ENCODE results near the gene EXD3. TPM values are rescaled to one million over a fixed set of nuclear protein-coding genes. Genes with fewer than 3 reads are reported as not detected.

Gene EXD3
- total RNA-seq, 4 donors from 2014 or later = 11.8 to 49.0 (median 31.5) TPM

DNA sequence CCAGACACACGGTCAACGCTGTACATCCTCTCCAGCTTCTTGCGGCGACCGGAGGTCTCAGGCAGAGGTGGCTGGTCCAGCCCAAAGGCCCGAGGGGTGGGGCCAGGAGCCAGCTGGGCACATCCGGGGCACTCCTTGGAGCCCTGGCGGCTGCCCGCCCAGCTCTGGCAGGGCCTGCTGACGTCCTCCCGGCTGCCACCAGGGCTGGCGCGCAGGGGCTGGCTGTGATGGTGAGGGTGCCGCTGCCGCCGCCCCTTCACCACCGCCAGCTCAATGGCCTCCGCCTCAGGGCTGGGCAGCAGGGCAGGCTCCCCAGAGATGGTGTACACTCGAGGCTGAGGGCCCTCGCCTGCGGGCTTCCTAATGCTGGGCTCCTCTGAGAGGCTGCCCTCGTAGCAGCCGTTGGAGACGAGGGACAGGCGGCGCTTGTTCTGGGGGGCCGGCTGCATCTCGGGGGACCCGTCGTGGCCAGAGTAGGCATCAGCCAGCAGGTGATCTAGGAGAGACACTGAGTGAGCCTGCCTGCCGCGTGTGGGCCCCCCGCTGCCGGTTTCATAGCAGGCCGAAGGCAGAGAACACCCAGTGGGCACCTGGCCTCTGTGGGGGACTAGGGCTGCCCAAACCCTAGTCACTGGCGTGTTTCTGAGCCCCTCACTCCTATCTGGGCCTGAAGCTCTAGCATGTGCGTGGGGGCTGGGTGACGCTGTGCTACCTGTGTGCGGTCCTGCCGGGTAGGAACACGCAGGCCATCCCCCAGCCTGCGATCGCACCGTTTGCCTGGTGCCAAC is 34.6 kb upstream of the EXD3 start:
- TF ChIP-seq CTCF (IDR thresholded peaks at IDR 0.05) = no peak
- no peak for TF ChIP-seq POLR2A (IDR thresholded peaks at IDR 0.05)
- Histone ChIP-seq H3K9me3 (no peaks in the 10 kb centered on the region), H3K27ac (peak overlapping the region in 1 of 2 donors; percentile 68), H3K4me1 (peaks cover 0 to 26% of the 10 kb centered on the region in 2 donors), H3K4me3 (no peak overlapping the region), H3K36me3 (no peaks in the 10 kb centered on the region), H3K27me3 (no peaks in the 10 kb centered on the region)
- DNase-seq = peak; percentile 17 to 20
- intact Hi-C loops (cut with DNase I; ENCODE audit: low total_unique reads) = no loop called here

DNA sequence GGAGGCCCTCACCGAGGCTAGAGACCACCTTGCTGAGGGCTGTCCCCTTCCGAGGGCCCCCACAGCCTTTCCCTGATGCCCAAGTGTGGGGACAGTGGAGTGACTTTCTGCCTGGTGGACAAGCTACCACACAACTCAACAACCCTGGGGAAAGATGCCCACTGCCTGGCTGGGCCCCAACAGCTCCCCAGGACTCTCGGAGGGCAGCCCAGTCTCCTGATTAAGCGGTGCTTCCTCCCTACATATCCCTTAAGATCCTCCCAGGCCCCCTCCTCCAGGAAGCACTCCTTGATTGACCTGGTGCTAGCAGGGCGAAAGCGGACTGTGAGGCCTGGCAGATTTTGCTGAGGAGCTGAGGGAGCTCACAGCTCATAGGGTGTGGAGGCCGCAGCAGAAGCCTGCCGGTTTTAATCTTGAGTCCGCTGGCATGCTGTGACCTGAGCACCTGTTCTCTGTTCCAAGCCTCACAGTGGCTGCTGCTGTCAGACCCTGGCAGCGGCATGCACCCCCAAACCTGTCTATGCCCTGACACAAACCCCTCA is 34.0 kb upstream of the EXD3 start:
- peak in 1 of 2 donors; percentile 17 for DNase-seq
- intact Hi-C loops (cut with DNase I; ENCODE audit: low total_unique reads) = no loop called here
- Histone ChIP-seq H3K36me3 (no peaks in the 10 kb centered on the region), H3K4me1 (peaks cover 0 to 26% of the 10 kb centered on the region in 2 donors), H3K9me3 (no peaks in the 10 kb centered on the region), H3K27me3 (no peaks in the 10 kb centered on the region), H3K4me3 (no peak overlapping the region), H3K27ac (no peak overlapping the region)
- TF ChIP-seq POLR2A (IDR thresholded peaks at IDR 0.05) (no peak), CTCF (IDR thresholded peaks at IDR 0.05) (no peak)

DNA sequence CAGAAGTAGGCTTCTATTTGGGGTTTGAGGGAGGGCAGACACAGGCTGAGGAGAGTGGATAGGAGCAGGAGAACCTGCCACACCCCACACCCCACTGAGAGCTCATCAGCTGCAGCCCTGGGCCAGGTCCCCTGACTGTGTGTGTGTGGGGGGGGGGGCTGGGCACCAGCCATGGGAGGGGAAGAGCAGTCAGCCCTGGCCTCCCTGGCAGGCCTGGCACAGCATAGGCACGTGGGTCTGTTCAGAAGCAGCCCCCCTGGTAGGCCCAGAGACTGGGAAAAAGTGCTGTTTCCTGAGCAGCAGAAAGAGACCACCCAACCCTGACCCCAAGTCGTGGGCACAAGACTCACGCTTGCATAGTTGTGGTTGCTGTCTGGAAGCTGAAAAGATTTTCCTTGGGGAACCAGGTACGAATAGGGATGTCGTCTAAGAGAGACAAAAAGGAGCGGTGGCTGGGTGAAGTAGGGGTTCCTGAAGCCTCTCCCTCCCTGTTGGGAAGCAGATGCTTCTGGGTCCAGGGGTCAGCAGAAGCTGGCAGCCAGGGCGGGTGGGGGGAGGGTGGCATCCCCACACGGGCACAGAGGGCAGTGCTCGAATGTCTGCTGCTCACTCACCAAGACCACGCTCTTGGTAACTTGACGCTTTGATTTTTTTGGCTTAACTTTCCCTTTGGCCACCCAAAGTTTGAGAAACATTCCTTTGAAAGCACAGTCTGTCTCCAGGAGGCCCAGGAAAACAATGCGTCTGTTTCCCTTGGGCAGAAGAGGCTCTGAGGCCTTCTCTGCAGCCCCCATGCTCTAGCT is 33.3 kb upstream of the EXD3 start:
- Histone ChIP-seq H3K9me3 (no peaks in the 10 kb centered on the region), H3K4me1 (peaks cover 0 to 26% of the 10 kb centered on the region in 2 donors), H3K36me3 (no peaks in the 10 kb centered on the region), H3K27me3 (no peaks in the 10 kb centered on the region), H3K4me3 (no peak overlapping the region), H3K27ac (no peak overlapping the region)
- TF ChIP-seq CTCF (IDR thresholded peaks at IDR 0.05) (no peak), POLR2A (IDR thresholded peaks at IDR 0.05) (no peak)
- DNase-seq = peak in 1 of 2 donors; percentile 11
- intact Hi-C loops (cut with DNase I; ENCODE audit: low total_unique reads) = no loop called here

DNA sequence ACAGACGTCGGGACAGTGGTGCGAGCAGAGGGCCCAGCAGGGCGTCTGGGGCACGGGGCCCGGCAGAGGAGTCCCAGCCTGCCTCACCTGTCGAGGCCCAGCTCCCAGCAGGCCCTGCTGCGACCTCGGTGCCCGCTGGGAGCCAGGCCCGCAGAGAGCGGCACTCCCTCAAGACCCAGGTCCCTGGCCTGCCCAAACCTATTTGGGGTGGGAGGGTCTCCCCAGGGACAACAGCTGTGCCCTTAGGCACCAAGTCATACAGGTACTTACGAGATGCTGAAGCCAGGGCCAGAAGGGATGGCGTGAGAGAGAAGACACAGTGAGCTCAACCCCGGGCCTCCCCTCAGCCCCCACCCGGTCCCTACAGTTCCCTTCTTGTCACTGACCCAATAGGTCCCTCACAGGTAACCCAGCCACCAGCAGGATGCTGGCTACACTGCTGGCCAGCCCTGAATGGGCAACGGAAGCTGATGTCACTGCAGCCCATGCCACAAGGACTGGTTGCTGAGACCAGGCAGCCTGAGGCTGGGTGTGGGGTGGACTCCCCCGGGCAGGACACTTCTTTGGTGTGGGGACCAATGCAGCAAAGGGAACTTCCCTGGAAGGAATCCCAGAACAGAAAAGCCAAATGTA is 32.5 kb upstream of the EXD3 start:
- Histone ChIP-seq H3K4me1 (peaks cover 0 to 26% of the 10 kb centered on the region in 2 donors), H3K9me3 (no peaks in the 10 kb centered on the region), H3K4me3 (no peak overlapping the region), H3K27me3 (no peaks in the 10 kb centered on the region), H3K27ac (no peak overlapping the region), H3K36me3 (no peaks in the 10 kb centered on the region)
- intact Hi-C loops (cut with DNase I; ENCODE audit: low total_unique reads) = no loop called here
- peak; percentile 15 to 24 for DNase-seq
- no peak for TF ChIP-seq CTCF (IDR thresholded peaks at IDR 0.05)
- TF ChIP-seq POLR2A (IDR thresholded peaks at IDR 0.05) = no peak
